OCI-LY1 (cell line): ENCODE results near the gene PROZ.

Experiments
- H2AFZ ChIP-seq: fragments of 200-600 bp; sonication (generic), shearing (Covaris generic); 2 replicates; pipeline ENCODE4 v1.6.0; 2014; ENCODE audit warnings: antibody characterized with exemption, mild to moderate bottlenecking, low read length
- H3F3A ChIP-seq: fragments of 200-600 bp; sonication (generic), shearing (Covaris generic); 2 replicates; pipeline ENCODE4 v1.6.0; 2014; ENCODE audit warnings: mild to moderate bottlenecking, antibody characterized with exemption, low read length, moderate library complexity; ENCODE audit not compliant: insufficient read depth
- H3K27ac ChIP-seq: fragments of 200-600 bp; sonication (generic); 2 replicates; pipeline ENCODE4 v1.5.1; 2014; ENCODE audit warnings: low read length, mixed run types, mild to moderate bottlenecking, low read depth; ENCODE audit not compliant: poor library complexity, severe bottlenecking
- H3K27me3 ChIP-seq: fragments of 200-600 bp; sonication (generic); 2 replicates; pipeline ENCODE4 v1.6.0; 2014; ENCODE audit warnings: antibody characterized with exemption, mild to moderate bottlenecking, low read length, moderate library complexity; ENCODE audit not compliant: insufficient read depth
- H3K36me3 ChIP-seq: fragments of 200-600 bp; sonication (generic); 2 replicates; pipeline ENCODE4 v1.6.1; 2014; ENCODE audit warnings: mild to moderate bottlenecking, antibody characterized with exemption, low read length, moderate library complexity, mixed read lengths; ENCODE audit not compliant: insufficient read depth
- H3K4me1 ChIP-seq: fragments of 200-600 bp; sonication (generic); 2 replicates; pipeline ENCODE4 v1.5.1; 2014; ENCODE audit warnings: mild to moderate bottlenecking, low read length, moderate library complexity; ENCODE audit not compliant: insufficient read depth, severe bottlenecking
- H3K4me2 ChIP-seq: fragments of 200-600 bp; sonication (generic), shearing (Covaris generic); 2 replicates; pipeline ENCODE4 v1.6.1; 2014; ENCODE audit warnings: low read length
- H3K4me3 ChIP-seq: fragments of 200-600 bp; sonication (generic); 2 replicates; pipeline ENCODE4 v1.5.1; 2014; ENCODE audit warnings: low read length, low read depth, mild to moderate bottlenecking, mixed read lengths; ENCODE audit not compliant: poor library complexity, severe bottlenecking
- H3K79me2 ChIP-seq: fragments of 200-600 bp; shearing (Covaris generic); 2 replicates; pipeline ENCODE4 v1.6.1; 2016; ENCODE audit warnings: mixed run types, low read length, mixed read lengths; ENCODE audit not compliant: insufficient read depth
- H3K9ac ChIP-seq: fragments of 200-600 bp; sonication (generic), shearing (Covaris generic); 2 replicates; pipeline ENCODE4 v1.6.1; 2014; ENCODE audit warnings: mild to moderate bottlenecking, low read length, mixed read lengths
- H3K9me2 ChIP-seq: fragments of 200-600 bp; sonication (generic), shearing (Covaris generic); 2 replicates; pipeline ENCODE4 v1.6.1; 2014; ENCODE audit warnings: low read depth, mild to moderate bottlenecking, low read length, mixed read lengths
- H3K9me3 ChIP-seq: fragments of 200-600 bp; shearing (Covaris generic); 2 replicates; pipeline ENCODE4 v1.6.1; 2014; ENCODE audit warnings: low read length, mixed read lengths
- H4K20me1 ChIP-seq: fragments of 200-600 bp; sonication (generic), shearing (Covaris generic); 2 replicates; pipeline ENCODE4 v1.6.0; 2016; ENCODE audit warnings: mild to moderate bottlenecking, low read length; ENCODE audit not compliant: insufficient read depth
- CTCF ChIP-seq: fragments of 200-600 bp; sonication (generic), shearing (Covaris generic); IDR thresholded peaks from 2 replicates; pipeline ENCODE4 v1.5.1; 2017; ENCODE audit warnings: mild to moderate bottlenecking, antibody characterized with exemption, low read length, moderate library complexity, mixed read lengths
- EZH2 ChIP-seq: fragments of 200-600 bp; sonication (generic), shearing (Covaris generic); IDR thresholded peaks from 2 replicates; pipeline ENCODE4 v1.8.0; 2017; ENCODE audit warnings: borderline replicate concordance, mixed run types, mild to moderate bottlenecking, antibody characterized with exemption, low read length, moderate library complexity, mixed read lengths

Gene PROZ

GRCh38 chr13:113204378-113204734 lies 45.9 kb downstream of the PROZ start:
- Histone ChIP-seq H3K27ac (no peak overlapping the region), H3K4me3 (no peak overlapping the region), H3K79me2 (peaks cover 80% of the 10 kb centered on the region), H3K4me2 (no peak overlapping the region), H2AFZ (no peak overlapping the region), H3K9me3 (no peaks in the 10 kb centered on the region), H3K9me2 (no peaks in the 10 kb centered on the region), H3F3A (no peaks in the 10 kb centered on the region), H4K20me1 (peaks cover 10% of the 10 kb centered on the region; the same call in 1 of the 2 replicates), H3K4me1 (peaks cover 17% of the 10 kb centered on the region), H3K36me3 (peaks cover 55% of the 10 kb centered on the region), H3K27me3 (no peaks in the 10 kb centered on the region), H3K9ac (no peak overlapping the region)
- TF ChIP-seq EZH2, result no peak
- no peak for TF ChIP-seq CTCF

GRCh38 chr13:113205428-113205931 lies 47.0 kb downstream of the PROZ start:
- H3K9me2 ChIP-seq, result no peaks in the 10 kb centered on the region
- H3K4me1 ChIP-seq, result peaks cover 21% of the 10 kb centered on the region
- H3K79me2 ChIP-seq, result peaks cover 83% of the 10 kb centered on the region
- no peak for TF ChIP-seq EZH2
- no peak for TF ChIP-seq CTCF
- peaks cover 44% of the 10 kb centered on the region; the same call in 1 of the 2 replicates for H3K36me3 ChIP-seq
- H3K27me3 ChIP-seq, result no peaks in the 10 kb centered on the region
- peaks cover 10% of the 10 kb centered on the region; the same call in 1 of the 2 replicates for H4K20me1 ChIP-seq
- no peaks in the 10 kb centered on the region for H3F3A ChIP-seq
- no peak overlapping the region for H2AFZ ChIP-seq
- H3K4me2 ChIP-seq, result no peak overlapping the region
- H3K9me3 ChIP-seq, result no peaks in the 10 kb centered on the region
- H3K27ac ChIP-seq, result no peak overlapping the region
- H3K9ac ChIP-seq, result no peak overlapping the region
- no peak overlapping the region for H3K4me3 ChIP-seq

GRCh38 chr13:113207460-113207859 lies 49.0 kb downstream of the PROZ start:
- peaks cover 83% of the 10 kb centered on the region for H3K79me2 ChIP-seq
- no peaks in the 10 kb centered on the region for H3K9me3 ChIP-seq
- peaks cover 28% of the 10 kb centered on the region for H3K4me1 ChIP-seq
- peak overlapping the region; percentile 96 for H3K4me2 ChIP-seq
- no peak overlapping the region for H3K27ac ChIP-seq
- H3F3A ChIP-seq, result no peaks in the 10 kb centered on the region
- H3K27me3 ChIP-seq, result no peaks in the 10 kb centered on the region
- 0 out of 2 replicates have a peak, but pooled peaks cover 3% of the 10 kb centered on the region for H4K20me1 ChIP-seq
- H3K36me3 ChIP-seq, result peaks cover 55% of the 10 kb centered on the region
- H3K9ac ChIP-seq, result peak overlapping the region; percentile 99
- no peaks in the 10 kb centered on the region for H3K9me2 ChIP-seq
- H2AFZ ChIP-seq, result no peak overlapping the region
- TF ChIP-seq EZH2 (no peak), CTCF (no peak)
- peak overlapping the region; percentile 76 for H3K4me3 ChIP-seq
